HG03060 (cell line): ENCODE measurements around the gene STIL.
"Not testable (repeated sequence)": the region's sequence is repeated elsewhere in the genome, so short reads cannot be mapped to it uniquely, and the experiment has no call there.

Experiments used
- ATAC-seq: cut with Tn5 transposase; IDR thresholded peaks from one replicate; pipeline ENCODE4 v1.9.1; 2021; ENCODE audit warnings: low read depth, moderate number of reproducible peaks; ENCODE audit not compliant: unreplicated experiment

STIL gene

GRCh38 chr1:47324682-47325081, 10.7 kb upstream of the STIL start:
- no peak for ATAC-seq

GRCh38 chr1:47323599-47324031, 9.7 kb upstream of the STIL start:
- no peak for ATAC-seq

GRCh38 chr1:47319968-47320367, 6.0 kb upstream of the STIL start:
- not testable (repeated sequence) for ATAC-seq

GRCh38 chr1:47317841-47318240, 3.9 kb upstream of the STIL start:
- no peak for ATAC-seq

GRCh38 chr1:47309427-47309826, 4.5 kb downstream of the STIL start:
- ATAC-seq = no peak

GRCh38 chr1:47302472-47302871, 11.5 kb downstream of the STIL start:
- no peak for ATAC-seq

- no peak for ATAC-seq
These were observed 15.8 kb downstream of the STIL start for GRCh38 chr1:47298025-47298699.

- no peak for ATAC-seq
These were observed 18.4 kb downstream of the STIL start for GRCh38 chr1:47295579-47295978.

- ATAC-seq = not testable (repeated sequence)
These were observed 19.1 kb downstream of the STIL start for GRCh38 chr1:47294863-47295262.

GRCh38 chr1:47288116-47288515, 25.8 kb downstream of the STIL start:
- ATAC-seq = not testable (repeated sequence)

GRCh38 chr1:47280142-47280541, 33.8 kb downstream of the STIL start:
- ATAC-seq = no peak

GRCh38 chr1:47276850-47277249, 37.1 kb downstream of the STIL start:
- no peak for ATAC-seq

- ATAC-seq = not testable (repeated sequence)
These were observed 38.1 kb downstream of the STIL start for GRCh38 chr1:47275811-47276210.

- ATAC-seq = not testable (repeated sequence)
These were observed 48.4 kb downstream of the STIL start for GRCh38 chr1:47265529-47265928.

- ATAC-seq = no peak
These were observed 51.0 kb downstream of the STIL start for GRCh38 chr1:47262787-47263413.

GRCh38 chr1:47257224-47257623, 56.7 kb downstream of the STIL start:
- no peak for ATAC-seq

- no peak for ATAC-seq
These were observed 61.2 kb downstream of the STIL start for GRCh38 chr1:47252795-47253194.

GRCh38 chr1:47252369-47252768, 61.6 kb downstream of the STIL start:
- ATAC-seq = no peak

GRCh38 chr1:47249755-47250154, 64.2 kb downstream of the STIL start:
- no peak for ATAC-seq

GRCh38 chr1:47244339-47244862, 69.5 kb downstream of the STIL start:
- no peak for ATAC-seq

- no peak for ATAC-seq
These were observed 70.0 kb downstream of the STIL start for GRCh38 chr1:47243910-47244309.
